HG02981 (cell line): ENCODE measurements around the gene PALLD.

Experiments
- ATAC-seq: cut with Tn5 transposase; IDR thresholded peaks from one replicate; pipeline ENCODE4 v1.9.1; 2021; ENCODE audit warnings: mild to moderate bottlenecking, moderate library complexity; ENCODE audit not compliant: unreplicated experiment

PALLD gene

GRCh38 chr4:168587411-168588125 is 90.7 kb downstream of the PALLD start:
- ATAC-seq: no peak

GRCh38 chr4:168588916-168589531 is 92.2 kb downstream of the PALLD start:
- ATAC-seq: no peak

- ATAC-seq: no peak
Observed at GRCh38 chr4:168592676-168593075, 95.8 kb downstream of the PALLD start.

GRCh38 chr4:168593399-168593798 is 96.5 kb downstream of the PALLD start:
- ATAC-seq: no peak

- no peak for ATAC-seq
Observed at GRCh38 chr4:168594121-168594520, 97.3 kb downstream of the PALLD start.

GRCh38 chr4:168598191-168598590 is 101.3 kb downstream of the PALLD start:
- no peak for ATAC-seq

- no peak for ATAC-seq
Observed at GRCh38 chr4:168600796-168601583, 104.1 kb downstream of the PALLD start.

GRCh38 chr4:168601899-168602298 is 105.0 kb downstream of the PALLD start:
- no peak for ATAC-seq

- no peak for ATAC-seq
Observed at GRCh38 chr4:168604496-168605373, 107.9 kb downstream of the PALLD start.

- no peak for ATAC-seq
Observed at GRCh38 chr4:168605411-168605810, 108.6 kb downstream of the PALLD start.

GRCh38 chr4:168607215-168607614 is 110.4 kb downstream of the PALLD start:
- ATAC-seq: no peak

- no peak for ATAC-seq
Observed at GRCh38 chr4:168608771-168609170, 111.9 kb downstream of the PALLD start.

- no peak for ATAC-seq
Observed at GRCh38 chr4:168609369-168609768, 112.5 kb downstream of the PALLD start.

- ATAC-seq: no peak
Observed at GRCh38 chr4:168610911-168611530, 114.2 kb downstream of the PALLD start.

GRCh38 chr4:168612450-168613135 is 115.7 kb downstream of the PALLD start:
- no peak for ATAC-seq

- ATAC-seq: no peak
Observed at GRCh38 chr4:168613869-168614268, 117.0 kb downstream of the PALLD start.

- ATAC-seq: no peak
Observed at GRCh38 chr4:168614281-168615057, 117.6 kb downstream of the PALLD start.

- no peak for ATAC-seq
Observed at GRCh38 chr4:168615294-168616065, 118.6 kb downstream of the PALLD start.
